SJCRH30 (cell line): ENCODE measurements around the gene TTC4. TPM values are rescaled to one million over a fixed set of nuclear protein-coding genes. Genes with fewer than 3 reads are reported as not detected.

Experiments used
- DNase-seq, 2 experiments: peaks; one replicate each; pipeline ENCODE4 v3.0.0-alpha.2; 2015 to 2020
- H3K27ac ChIP-seq: fragments of 250-450 bp; sonication (Bioruptor Pico); 2 replicates; pipeline ENCODE4 v1.5.1; 2020; ENCODE audit warnings: mild to moderate bottlenecking, moderate library complexity
- H3K27me3 ChIP-seq: fragments of 250-450 bp; sonication (Bioruptor Pico); 2 replicates; pipeline ENCODE4 v1.5.1; 2020; ENCODE audit warnings: mild to moderate bottlenecking, moderate library complexity
- H3K36me3 ChIP-seq: fragments of 250-450 bp; sonication (Bioruptor Pico); 2 replicates; pipeline ENCODE4 v1.5.1; 2020; ENCODE audit warnings: mild to moderate bottlenecking, moderate library complexity
- H3K4me1 ChIP-seq: fragments of 250-450 bp; sonication (Bioruptor Pico); 2 replicates; pipeline ENCODE4 v1.5.1; 2020; ENCODE audit warnings: mild to moderate bottlenecking, moderate library complexity
- H3K4me3 ChIP-seq: fragments of 250-450 bp; sonication (Bioruptor Pico); 2 replicates; pipeline ENCODE4 v1.5.1; 2020; ENCODE audit warnings: mild to moderate bottlenecking, moderate library complexity
- H3K9me3 ChIP-seq: fragments of 250-450 bp; sonication (Bioruptor Pico); replicated peaks from 2 replicates; pipeline ENCODE4 v1.5.1; 2020; ENCODE audit warnings: mild to moderate bottlenecking, moderate library complexity
- total RNA-seq: library from RNA; depleted of rRNA; stranded (reverse); fragments of >200 nt; shearing (Covaris generic); gene quantifications from 2 replicates; pipeline ENCODE4 v1.2.3, GENCODE V29; 2014

The TTC4 gene
- total RNA-seq, 1 experiment from 2014 or later: 38.9 TPM

GRCh38 chr1:54695764-54696163 lies 19.9 kb upstream of the TTC4 start:
- Histone ChIP-seq H3K4me3 (no peak overlapping the region), H3K27ac (no peak overlapping the region), H3K9me3 (no peaks in the 10 kb centered on the region), H3K27me3 (peaks cover 8% of the 10 kb centered on the region), H3K4me1 (no peaks in the 10 kb centered on the region), H3K36me3 (no peaks in the 10 kb centered on the region)
- no peak for DNase-seq

GRCh38 chr1:54696262-54696661 lies 19.4 kb upstream of the TTC4 start:
- Histone ChIP-seq H3K4me3 (no peak overlapping the region), H3K9me3 (no peaks in the 10 kb centered on the region), H3K27ac (no peak overlapping the region), H3K4me1 (no peaks in the 10 kb centered on the region), H3K27me3 (peaks cover 13% of the 10 kb centered on the region), H3K36me3 (no peaks in the 10 kb centered on the region)
- DNase-seq: no peak

GRCh38 chr1:54697896-54698295 lies 17.8 kb upstream of the TTC4 start:
- no peaks in the 10 kb centered on the region for H3K36me3 ChIP-seq
- H3K9me3 ChIP-seq: no peaks in the 10 kb centered on the region
- DNase-seq: no peak
- H3K4me3 ChIP-seq: no peak overlapping the region
- H3K27ac ChIP-seq: no peak overlapping the region
- H3K27me3 ChIP-seq: peaks cover 13% of the 10 kb centered on the region
- H3K4me1 ChIP-seq: no peaks in the 10 kb centered on the region

- no peak overlapping the region for H3K4me3 ChIP-seq
- H3K36me3 ChIP-seq: no peaks in the 10 kb centered on the region
- H3K27ac ChIP-seq: no peak overlapping the region
- peaks cover 13% of the 10 kb centered on the region for H3K27me3 ChIP-seq
- no peaks in the 10 kb centered on the region for H3K4me1 ChIP-seq
- no peak for DNase-seq
- H3K9me3 ChIP-seq: no peaks in the 10 kb centered on the region
Observed at GRCh38 chr1:54698346-54698745, 17.3 kb upstream of the TTC4 start.

GRCh38 chr1:54699936-54700525 lies 15.6 kb upstream of the TTC4 start:
- Histone ChIP-seq H3K36me3 (no peaks in the 10 kb centered on the region), H3K27ac (no peak overlapping the region), H3K27me3 (peaks cover 13% of the 10 kb centered on the region; the same call in 1 of the 2 replicates), H3K4me1 (no peaks in the 10 kb centered on the region), H3K9me3 (no peaks in the 10 kb centered on the region), H3K4me3 (no peak overlapping the region)
- no peak for DNase-seq

- no peak overlapping the region for H3K4me3 ChIP-seq
- H3K27me3 ChIP-seq: peaks cover 10% of the 10 kb centered on the region; the same call in 1 of the 2 replicates
- H3K4me1 ChIP-seq: no peaks in the 10 kb centered on the region
- no peak for DNase-seq
- H3K9me3 ChIP-seq: no peaks in the 10 kb centered on the region
- H3K36me3 ChIP-seq: no peaks in the 10 kb centered on the region
- no peak overlapping the region for H3K27ac ChIP-seq
Observed at GRCh38 chr1:54701066-54701465, 14.6 kb upstream of the TTC4 start.

GRCh38 chr1:54701996-54702395 lies 13.7 kb upstream of the TTC4 start:
- no peaks in the 10 kb centered on the region for H3K36me3 ChIP-seq
- no peak for DNase-seq

GRCh38 chr1:54703471-54703870 lies 12.2 kb upstream of the TTC4 start:
- Histone ChIP-seq H3K4me1 (no peaks in the 10 kb centered on the region), H3K9me3 (no peaks in the 10 kb centered on the region), H3K4me3 (no peak overlapping the region), H3K27ac (no peak overlapping the region), H3K27me3 (peaks cover 10% of the 10 kb centered on the region; the same call in 1 of the 2 replicates), H3K36me3 (no peaks in the 10 kb centered on the region)
- DNase-seq: no peak

More at GRCh38 chr1:54701996-54702395, 13.7 kb upstream of the TTC4 start:
- H3K4me3 ChIP-seq: no peak overlapping the region
- H3K27ac ChIP-seq: no peak overlapping the region
- no peaks in the 10 kb centered on the region for H3K4me1 ChIP-seq
- H3K27me3 ChIP-seq: peaks cover 10% of the 10 kb centered on the region; the same call in 1 of the 2 replicates
- no peaks in the 10 kb centered on the region for H3K9me3 ChIP-seq

- Histone ChIP-seq H3K27ac (no peak overlapping the region), H3K4me3 (no peak overlapping the region), H3K36me3 (no peaks in the 10 kb centered on the region), H3K27me3 (peaks cover 13% of the 10 kb centered on the region; the same call in 1 of the 2 replicates), H3K9me3 (no peaks in the 10 kb centered on the region), H3K4me1 (no peaks in the 10 kb centered on the region)
- peak in 1 of 2 experiments; percentile 21 for DNase-seq
Observed at GRCh38 chr1:54705153-54705552, 10.5 kb upstream of the TTC4 start.

- Histone ChIP-seq H3K4me1 (no peaks in the 10 kb centered on the region), H3K36me3 (no peaks in the 10 kb centered on the region), H3K4me3 (no peak overlapping the region), H3K27me3 (0 out of 2 replicates have a peak, but pooled peaks cover 3% of the 10 kb centered on the region), H3K9me3 (no peaks in the 10 kb centered on the region), H3K27ac (no peak overlapping the region)
- no peak for DNase-seq
Observed at GRCh38 chr1:54706419-54706818, 9.2 kb upstream of the TTC4 start.

GRCh38 chr1:54708385-54708784 lies 7.3 kb upstream of the TTC4 start:
- 0 out of 2 replicates have a peak, but pooled peaks cover 3% of the 10 kb centered on the region for H3K27me3 ChIP-seq
- no peaks in the 10 kb centered on the region for H3K36me3 ChIP-seq
- H3K27ac ChIP-seq: no peak overlapping the region
- H3K4me3 ChIP-seq: no peak overlapping the region
- no peaks in the 10 kb centered on the region for H3K9me3 ChIP-seq
- no peak for DNase-seq
- H3K4me1 ChIP-seq: no peaks in the 10 kb centered on the region

- Histone ChIP-seq H3K9me3 (no peaks in the 10 kb centered on the region), H3K27ac (no peak overlapping the region)
- no peak for DNase-seq
Observed at GRCh38 chr1:54709547-54710292, 5.9 kb upstream of the TTC4 start.

GRCh38 chr1:54710434-54710833 lies 5.2 kb upstream of the TTC4 start:
- Histone ChIP-seq H3K27me3 (0 out of 2 replicates have a peak, but pooled peaks cover 3% of the 10 kb centered on the region), H3K4me3 (no peak overlapping the region), H3K36me3 (no peaks in the 10 kb centered on the region), H3K4me1 (no peaks in the 10 kb centered on the region), H3K27ac (no peak overlapping the region), H3K9me3 (no peaks in the 10 kb centered on the region)
- DNase-seq: no peak

More at GRCh38 chr1:54709547-54710292, 5.9 kb upstream of the TTC4 start:
- Histone ChIP-seq H3K27me3 (0 out of 2 replicates have a peak, but pooled peaks cover 3% of the 10 kb centered on the region), H3K4me1 (no peaks in the 10 kb centered on the region), H3K36me3 (no peaks in the 10 kb centered on the region), H3K4me3 (no peak overlapping the region)

GRCh38 chr1:54710841-54711240 lies 4.8 kb upstream of the TTC4 start:
- Histone ChIP-seq H3K9me3 (no peaks in the 10 kb centered on the region), H3K36me3 (no peaks in the 10 kb centered on the region), H3K27me3 (0 out of 2 replicates have a peak, but pooled peaks cover 3% of the 10 kb centered on the region), H3K4me1 (no peaks in the 10 kb centered on the region), H3K27ac (no peak overlapping the region), H3K4me3 (no peak overlapping the region)
- no peak for DNase-seq

- H3K27me3 ChIP-seq: 0 out of 2 replicates have a peak, but pooled peaks cover 3% of the 10 kb centered on the region
- no peaks in the 10 kb centered on the region for H3K9me3 ChIP-seq
- H3K4me1 ChIP-seq: no peaks in the 10 kb centered on the region
- H3K36me3 ChIP-seq: no peaks in the 10 kb centered on the region
- no peak overlapping the region for H3K4me3 ChIP-seq
- no peak for DNase-seq
- no peak overlapping the region for H3K27ac ChIP-seq
Observed at GRCh38 chr1:54711536-54711935, 4.1 kb upstream of the TTC4 start.
